SK-N-MC (cell line): ENCODE results near the gene GPS2.

ENCODE experiments used
- DNase-seq: peaks from one replicate; pipeline ENCODE4 v3.0.0-alpha.2; 2011; ENCODE audit warnings: low read depth, low spot score
- H3K27ac ChIP-seq: fragments of 200-600 bp; sonication (generic); 2 replicates; pipeline ENCODE4 v1.5.1; 2016; ENCODE audit warnings: mixed run types
- H3K36me3 ChIP-seq: fragments of 200-600 bp; sonication (generic); 2 replicates; pipeline ENCODE4 v1.6.1; 2017; ENCODE audit warnings: antibody characterized with exemption, low read length, mixed read lengths; ENCODE audit not compliant: insufficient read depth
- H3K4me3 ChIP-seq: fragments of 200-600 bp; sonication (generic); 2 replicates; pipeline ENCODE4 v1.5.1; 2016
- H3K9ac ChIP-seq: fragments of 200-600 bp; sonication (generic); 2 replicates; pipeline ENCODE4 v1.8.0; 2017; ENCODE audit warnings: mixed run types, mixed read lengths; ENCODE audit not compliant: insufficient read length
- H3K9me3 ChIP-seq: fragments of 200-600 bp; sonication (generic); 2 replicates; pipeline ENCODE4 v1.6.1; 2017; ENCODE audit warnings: low read depth, mild to moderate bottlenecking, antibody characterized with exemption, low read length, moderate library complexity, mixed read lengths
- EZH2 ChIP-seq: fragments of 200-600 bp; sonication (generic); IDR thresholded peaks from one replicate; pipeline ENCODE4 v1.6.1; 2017; ENCODE audit warnings: antibody characterized with exemption
- FOXP2 ChIP-seq: optimal IDR thresholded peaks from 2 replicates; pipeline ENCODE3; 2011; ENCODE audit warnings: mild to moderate bottlenecking, moderate library complexity; ENCODE audit not compliant: insufficient read depth; ENCODE audit errors: extremely low read length, control extremely low read depth
- POLR2AphosphoS5 ChIP-seq: IDR thresholded peaks from 2 replicates; pipeline ENCODE4 v1.6.1; 2012; ENCODE audit warnings: mild to moderate bottlenecking, low read depth, low read length, borderline replicate concordance

Gene GPS2

GRCh38 chr17:7325031-7325528, 9.9 kb upstream of the GPS2 start:
- no peak for DNase-seq
- H3K36me3 ChIP-seq: peaks cover 49% of the 10 kb centered on the region
- no peak overlapping the region for H3K4me3 ChIP-seq
- no peak for TF ChIP-seq EZH2
- TF ChIP-seq FOXP2: no peak
- no peak for TF ChIP-seq POLR2AphosphoS5
- no peak overlapping the region for H3K27ac ChIP-seq
- no peak overlapping the region for H3K9ac ChIP-seq
- H3K9me3 ChIP-seq: no peaks in the 10 kb centered on the region

- no peak for DNase-seq
- peaks cover 49% of the 10 kb centered on the region for H3K36me3 ChIP-seq
- H3K27ac ChIP-seq: no peak overlapping the region
- TF ChIP-seq EZH2 (no peak), POLR2AphosphoS5 (no peak), FOXP2 (no peak)
- no peak overlapping the region for H3K9ac ChIP-seq
- H3K9me3 ChIP-seq: no peaks in the 10 kb centered on the region
- no peak overlapping the region for H3K4me3 ChIP-seq
Observed at GRCh38 chr17:7324438-7324779, 9.2 kb upstream of the GPS2 start.

DNA sequence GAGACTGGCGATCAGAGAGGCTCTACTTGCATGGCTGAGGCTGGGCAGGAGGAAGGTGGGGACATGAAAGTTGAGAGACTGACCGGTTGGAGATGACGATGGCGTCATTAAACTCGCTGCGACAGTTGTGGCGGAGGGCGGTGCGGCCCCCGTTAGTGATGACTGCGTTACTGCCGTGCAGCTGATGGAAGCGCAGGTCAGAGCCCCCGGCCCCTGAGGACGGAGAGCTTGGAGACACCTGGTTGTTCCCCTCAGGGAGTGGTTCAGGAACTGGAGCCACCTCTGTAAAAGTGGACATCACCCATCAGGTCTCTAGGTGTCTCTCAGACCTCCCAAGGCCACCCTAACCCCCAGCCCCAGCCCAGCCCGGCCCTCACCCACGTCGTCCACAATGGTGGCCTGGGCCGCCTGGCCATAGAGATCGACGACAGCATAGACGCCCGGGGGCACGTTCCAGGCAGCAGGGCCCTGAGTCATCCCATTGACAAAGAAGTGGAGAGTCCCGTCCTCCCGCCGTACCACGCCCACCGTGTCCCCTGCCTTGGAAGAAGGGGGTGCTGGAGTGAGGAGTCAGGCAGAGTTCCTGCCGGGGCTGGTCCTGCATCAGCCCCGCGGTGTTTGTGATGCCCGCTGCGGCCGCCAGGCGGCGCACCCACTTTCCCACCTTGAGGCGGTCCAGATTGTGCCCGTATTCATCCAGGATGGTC, 8.7 kb upstream of the GPS2 start:
- no peak for TF ChIP-seq POLR2AphosphoS5
- TF ChIP-seq EZH2: no peak
- no peak for TF ChIP-seq FOXP2
- no peak for DNase-seq
- no peak overlapping the region for H3K9ac ChIP-seq
- no peak overlapping the region for H3K27ac ChIP-seq
- peaks cover 51% of the 10 kb centered on the region for H3K36me3 ChIP-seq
- no peak overlapping the region for H3K4me3 ChIP-seq
- no peaks in the 10 kb centered on the region for H3K9me3 ChIP-seq

- peaks cover 59% of the 10 kb centered on the region for H3K36me3 ChIP-seq
- no peak for DNase-seq
- H3K9ac ChIP-seq: no peak overlapping the region
- H3K4me3 ChIP-seq: no peak overlapping the region
- TF ChIP-seq EZH2 (no peak), FOXP2 (no peak), POLR2AphosphoS5 (no peak)
- H3K27ac ChIP-seq: no peak overlapping the region
- no peaks in the 10 kb centered on the region for H3K9me3 ChIP-seq
Observed at GRCh38 chr17:7322520-7323194, 7.5 kb upstream of the GPS2 start.

GRCh38 chr17:7321466-7321865, 6.3 kb upstream of the GPS2 start:
- Histone ChIP-seq H3K27ac (no peak overlapping the region), H3K9me3 (no peaks in the 10 kb centered on the region), H3K36me3 (peaks cover 62% of the 10 kb centered on the region), H3K9ac (no peak overlapping the region), H3K4me3 (no peak overlapping the region)
- TF ChIP-seq POLR2AphosphoS5 (no peak), FOXP2 (no peak), EZH2 (no peak)
- DNase-seq: no peak

- no peak overlapping the region for H3K4me3 ChIP-seq
- H3K9ac ChIP-seq: no peak overlapping the region
- no peak overlapping the region for H3K27ac ChIP-seq
- peaks cover 48% of the 10 kb centered on the region for H3K36me3 ChIP-seq
- DNase-seq: no peak
- H3K9me3 ChIP-seq: no peaks in the 10 kb centered on the region
- TF ChIP-seq EZH2: no peak
- TF ChIP-seq FOXP2: no peak
- no peak for TF ChIP-seq POLR2AphosphoS5
Observed at GRCh38 chr17:7318121-7318860, 3.1 kb upstream of the GPS2 start.

DNA sequence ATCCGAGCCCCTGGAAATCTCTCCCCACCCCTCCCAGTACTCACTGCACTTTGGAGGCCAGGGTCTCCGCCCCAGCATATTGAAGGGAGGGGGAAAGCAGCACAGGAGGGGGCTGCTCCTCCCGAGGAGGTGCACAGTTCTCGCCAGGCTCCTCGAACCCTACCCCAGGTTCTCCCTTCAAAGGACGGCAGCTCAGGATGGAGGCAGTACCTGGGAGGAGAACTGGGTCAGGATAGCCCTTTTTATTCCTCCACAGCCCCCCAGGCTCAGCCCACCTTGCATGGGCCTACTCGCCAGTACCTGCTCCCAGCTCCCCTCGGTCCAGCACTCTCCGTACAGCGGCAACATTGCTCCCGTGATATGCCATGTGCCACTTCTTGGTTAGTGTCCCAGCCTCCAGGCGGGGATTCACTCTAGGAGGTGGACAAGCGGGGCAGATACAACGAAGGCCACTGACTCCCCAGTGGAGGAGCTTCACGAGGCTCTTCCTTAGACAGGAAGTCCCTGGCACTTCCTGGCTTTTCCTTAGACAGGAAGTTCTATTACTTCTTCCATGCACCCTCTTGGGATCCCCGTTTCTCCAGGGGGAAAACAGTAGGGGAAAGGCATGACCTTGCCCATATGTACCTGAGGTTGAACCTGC, 2.1 kb upstream of the GPS2 start:
- TF ChIP-seq EZH2: no peak
- TF ChIP-seq POLR2AphosphoS5: no peak
- no peak overlapping the region for H3K9ac ChIP-seq
- H3K36me3 ChIP-seq: peaks cover 48% of the 10 kb centered on the region
- H3K27ac ChIP-seq: no peak overlapping the region
- H3K4me3 ChIP-seq: no peak overlapping the region
- H3K9me3 ChIP-seq: no peaks in the 10 kb centered on the region
- no peak for DNase-seq

GRCh38 chr17:7315570-7316235, 543 bp upstream of the GPS2 start:
- Histone ChIP-seq H3K27ac (peak overlapping the region; percentile 81), H3K9ac (peak overlapping the region; percentile 93), H3K9me3 (no peaks in the 10 kb centered on the region), H3K4me3 (peak overlapping the region; percentile 96), H3K36me3 (peaks cover 47% of the 10 kb centered on the region)
- DNase-seq: no peak
- TF ChIP-seq POLR2AphosphoS5 (no peak), EZH2 (no peak), FOXP2 (no peak)
